ENCODE measurements around the gene SDF2.
A peak's percentile ranks its signal among the peaks of the same experiment; 100 is the strongest.

SDF2 gene, protein sequence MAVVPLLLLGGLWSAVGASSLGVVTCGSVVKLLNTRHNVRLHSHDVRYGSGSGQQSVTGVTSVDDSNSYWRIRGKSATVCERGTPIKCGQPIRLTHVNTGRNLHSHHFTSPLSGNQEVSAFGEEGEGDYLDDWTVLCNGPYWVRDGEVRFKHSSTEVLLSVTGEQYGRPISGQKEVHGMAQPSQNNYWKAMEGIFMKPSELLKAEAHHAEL

DNA sequence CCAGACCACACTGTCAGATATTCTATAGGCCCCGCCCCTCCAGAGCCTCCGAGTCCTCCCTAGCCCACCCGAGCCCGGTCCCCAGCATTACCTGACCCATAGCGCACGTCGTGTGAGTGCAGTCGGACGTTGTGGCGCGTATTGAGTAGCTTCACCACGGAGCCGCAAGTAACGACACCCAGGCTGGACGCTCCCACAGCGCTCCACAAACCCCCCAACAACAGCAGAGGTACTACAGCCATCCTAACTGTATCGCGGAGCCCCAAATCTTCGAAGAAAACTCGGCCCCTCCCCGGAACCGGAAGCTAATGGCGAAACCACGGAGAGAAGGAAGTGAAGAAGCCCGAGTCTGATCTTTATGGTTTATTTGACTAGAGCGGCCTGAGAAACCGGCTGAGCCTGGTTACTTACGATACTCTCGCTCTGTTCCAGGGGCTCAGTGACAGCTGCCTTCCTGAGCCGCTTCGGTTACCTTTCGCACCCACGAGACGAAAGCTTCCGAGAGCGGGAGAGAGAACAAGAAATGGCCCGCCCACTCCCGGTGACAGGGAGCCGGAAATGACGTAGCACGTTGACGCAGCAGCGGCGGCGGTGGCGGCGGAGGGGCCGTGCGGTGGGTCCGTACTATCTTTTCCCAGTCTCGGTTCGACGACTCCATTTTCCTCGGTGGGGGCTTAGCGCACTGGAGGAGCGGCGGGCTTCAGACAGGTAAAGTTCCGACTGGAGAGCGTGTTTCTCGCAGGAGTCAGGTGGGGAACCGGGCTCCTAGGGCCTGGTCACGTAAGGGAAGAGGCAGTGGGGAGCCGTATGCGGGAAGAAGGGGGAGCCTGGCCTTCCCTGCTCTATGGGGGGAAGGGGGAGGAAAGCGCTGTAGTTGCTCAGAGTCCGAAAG, at the start of gene SDF2, which contains the start of gene SUPT6H:
Gene SDF2, minus strand, starts transcription at position 272 of the 892 bp plus-strand sequence. Its CDS starts 30 bp downstream, at position 242.
Gene SUPT6H, plus strand, starts transcription at position 571 of the 892 bp plus-strand sequence. CDS start 11,197 bp downstream, outside the sequence.
- DNase-seq (ENCODE audit: low spot score): peak; percentile 89

DNA sequence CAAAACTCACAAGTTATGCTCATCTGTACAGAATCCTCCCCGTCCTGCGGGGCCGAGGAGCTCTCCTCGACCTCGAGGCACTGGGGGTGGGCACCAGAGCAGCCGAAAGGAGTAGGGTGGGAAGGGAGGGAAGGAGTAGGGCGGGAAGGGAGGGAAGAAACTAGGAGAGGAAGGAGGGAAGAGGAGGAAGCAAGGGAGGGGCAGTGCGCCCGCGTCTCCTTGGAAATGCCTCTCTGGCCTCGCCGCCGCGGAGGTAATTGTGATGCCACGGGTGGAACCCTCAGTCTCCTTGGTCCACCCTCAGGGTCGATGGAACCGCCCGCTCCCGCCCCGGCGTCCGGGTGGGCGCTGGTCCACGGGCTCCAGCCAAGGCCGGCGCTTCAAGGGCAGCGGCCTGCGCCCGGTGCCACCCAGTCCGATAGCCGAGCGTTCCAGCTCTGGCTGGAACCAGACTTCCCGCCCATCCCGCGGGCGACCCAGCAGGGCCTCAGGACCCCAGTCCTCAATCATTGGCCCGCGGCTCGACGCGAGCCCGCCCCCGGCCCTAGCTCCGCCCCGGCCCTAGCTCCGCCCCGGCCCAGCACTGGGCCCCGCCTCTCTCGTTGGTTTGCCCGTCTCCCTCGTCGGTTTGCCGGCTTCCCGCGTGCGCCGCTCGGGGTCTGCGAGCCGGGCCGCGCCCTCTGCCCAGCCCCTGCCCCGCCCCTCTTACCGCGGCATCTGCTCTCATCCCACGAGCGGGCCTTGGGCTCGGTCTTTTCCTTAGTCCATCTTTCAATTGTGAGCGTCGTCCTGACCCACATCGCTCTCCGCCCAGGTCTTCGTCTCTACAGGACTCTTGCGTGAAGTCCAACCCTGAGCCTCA, 49.4 kb upstream of the SDF2 start:
- peak; percentile 90 for DNase-seq (ENCODE audit: low spot score)

DNA sequence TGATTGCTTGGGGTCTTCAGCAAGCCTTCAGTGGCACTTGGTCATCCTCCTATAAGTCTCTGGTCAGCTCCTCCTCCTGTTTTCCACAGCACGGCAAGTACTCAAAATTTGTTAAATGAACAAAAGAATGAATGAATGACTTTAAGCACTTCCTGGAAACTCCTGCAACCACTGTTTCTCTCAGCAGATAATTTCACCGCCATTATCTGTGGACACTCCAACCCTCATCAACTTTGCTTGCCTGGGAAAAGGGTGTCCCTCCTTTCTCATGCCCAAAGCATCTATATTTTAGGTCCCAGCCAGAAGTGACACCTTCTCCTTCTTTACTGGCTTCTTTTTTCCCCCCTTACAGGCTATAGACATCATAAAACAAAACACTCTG, 45.6 kb upstream of the SDF2 start:
- no peak for DNase-seq (ENCODE audit: low spot score)

DNA sequence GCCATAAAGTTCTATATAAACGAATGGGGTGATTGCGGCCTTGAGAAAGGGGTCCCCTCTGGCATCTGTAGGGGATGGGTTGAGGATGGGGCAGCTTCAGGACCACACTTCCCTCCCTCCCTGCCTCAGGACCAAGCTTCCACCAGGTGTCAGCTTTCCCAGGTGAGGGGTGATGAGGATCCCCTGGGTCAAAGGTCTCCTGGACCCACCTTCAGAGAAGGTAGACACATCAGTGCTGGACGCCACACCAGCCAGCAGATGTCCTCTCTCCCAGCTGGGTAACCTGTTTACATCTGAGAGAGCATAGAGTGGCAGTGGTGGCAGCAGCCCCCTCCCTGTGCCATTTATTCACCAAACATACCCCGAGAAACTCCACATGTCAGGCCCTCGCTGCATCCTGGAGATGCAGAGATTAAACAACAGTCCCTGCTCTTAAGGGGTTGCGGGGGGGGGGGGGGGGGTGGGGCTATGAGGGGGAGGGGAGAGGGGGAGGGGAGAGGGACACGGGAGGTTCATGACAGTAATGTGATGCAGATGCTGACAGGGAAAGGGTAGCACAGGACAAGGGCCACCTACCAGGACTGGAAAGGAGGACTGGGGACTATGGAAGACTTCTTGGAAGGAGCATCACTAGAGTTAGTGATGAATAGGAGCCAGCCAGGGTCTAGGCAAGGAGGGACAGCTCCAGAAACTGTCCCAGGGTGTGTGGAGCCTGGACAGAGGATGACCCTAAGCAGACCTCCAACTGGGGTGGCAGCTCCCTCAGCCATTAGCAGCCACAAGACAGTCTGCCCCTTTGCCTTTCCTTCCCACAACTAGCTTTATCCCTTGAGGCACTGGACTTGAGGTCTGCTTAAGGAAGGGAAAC, 45.0 kb upstream of the SDF2 start:
- DNase-seq (ENCODE audit: low spot score): no peak

DNA sequence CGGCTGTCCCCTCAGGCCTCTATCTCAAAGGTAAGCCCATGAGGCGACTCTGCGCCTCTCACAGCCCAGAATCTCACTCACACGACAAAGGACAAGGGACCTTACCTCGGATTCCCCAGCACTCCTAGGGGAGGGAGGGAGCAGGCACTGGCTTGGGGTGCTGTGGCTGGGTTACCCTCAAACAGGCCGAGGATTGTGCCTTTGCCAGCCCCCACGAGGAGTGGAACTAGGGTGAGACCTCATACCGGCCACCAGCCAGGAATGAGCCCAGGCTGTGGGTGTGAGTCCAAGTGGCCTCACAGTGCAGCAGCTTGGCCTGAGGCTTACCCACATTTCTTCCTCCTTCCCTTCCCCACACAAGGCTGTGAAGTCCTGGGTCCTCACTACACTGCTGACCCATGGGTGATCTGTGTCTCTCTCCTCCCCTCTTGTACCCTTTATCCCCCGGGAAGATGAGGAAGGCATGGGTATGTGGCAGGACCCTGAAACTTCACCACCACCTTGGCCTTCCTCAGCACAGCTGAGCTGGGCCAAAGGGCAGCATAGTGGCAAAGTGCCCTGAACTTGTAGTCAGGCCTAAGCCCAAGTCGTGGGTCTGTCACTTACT, 44.1 kb upstream of the SDF2 start:
- DNase-seq (ENCODE audit: low spot score): no peak

DNA sequence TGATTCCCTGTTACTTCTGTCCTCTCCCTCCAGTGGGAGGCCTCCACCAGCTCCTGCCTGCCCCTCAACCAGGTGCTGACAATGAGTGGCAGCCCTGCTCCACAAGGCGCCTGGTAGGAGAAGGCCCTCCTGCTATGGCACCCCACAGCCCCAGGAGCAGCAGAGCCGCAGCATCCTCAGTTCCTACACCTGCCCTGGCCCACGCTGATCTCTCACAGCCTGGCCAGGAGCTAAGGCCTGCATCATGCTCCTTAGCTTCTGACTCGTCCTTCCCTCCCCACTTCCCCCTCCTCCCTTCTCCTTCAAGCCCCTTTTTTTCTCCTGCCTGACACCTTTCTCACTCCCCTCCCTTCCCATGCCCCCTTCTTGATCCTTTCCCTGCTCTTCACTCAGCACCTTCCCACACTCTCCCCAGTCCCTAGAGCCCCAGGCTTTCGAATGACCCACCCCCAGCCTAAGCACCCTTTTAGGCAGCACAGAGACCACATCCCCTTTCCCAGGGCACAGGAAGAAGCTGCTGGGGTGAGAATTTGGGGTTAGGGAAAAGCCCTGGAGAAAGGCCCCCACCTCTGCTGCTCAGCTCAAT, 43.5 kb upstream of the SDF2 start:
- DNase-seq (ENCODE audit: low spot score): no peak

DNA sequence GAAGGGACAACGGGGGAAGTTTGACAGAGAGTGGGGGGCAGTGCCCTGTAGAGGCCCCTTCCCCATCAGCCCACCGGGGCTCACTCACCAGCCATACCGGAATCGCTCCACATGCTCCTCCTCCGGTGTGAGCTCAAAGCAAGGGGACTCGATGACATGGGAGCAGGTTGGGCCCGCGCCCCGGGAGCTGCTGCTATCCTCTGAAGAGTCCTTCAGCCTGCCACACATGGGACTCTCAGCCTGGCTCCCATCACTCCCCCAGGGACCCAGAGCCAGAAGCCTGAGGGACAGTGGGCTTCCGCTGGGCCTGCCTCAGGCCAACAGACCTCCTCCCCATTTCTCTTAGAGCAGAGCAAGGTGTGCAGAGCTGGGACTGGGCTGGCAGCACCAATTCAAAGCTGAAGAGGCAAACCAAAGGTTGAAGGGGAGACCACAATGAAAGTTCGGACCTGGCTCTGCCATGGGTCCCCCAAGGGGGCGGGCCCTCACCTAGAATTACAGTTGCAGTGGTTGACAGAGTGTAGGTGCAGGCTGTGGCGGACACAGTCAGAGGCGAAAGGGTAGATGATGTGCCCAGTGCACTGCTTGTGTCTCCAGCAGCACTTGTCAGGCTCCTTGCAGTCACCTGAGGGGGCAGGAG, 42.6 kb upstream of the SDF2 start:
- no peak for DNase-seq (ENCODE audit: low spot score)

DNA sequence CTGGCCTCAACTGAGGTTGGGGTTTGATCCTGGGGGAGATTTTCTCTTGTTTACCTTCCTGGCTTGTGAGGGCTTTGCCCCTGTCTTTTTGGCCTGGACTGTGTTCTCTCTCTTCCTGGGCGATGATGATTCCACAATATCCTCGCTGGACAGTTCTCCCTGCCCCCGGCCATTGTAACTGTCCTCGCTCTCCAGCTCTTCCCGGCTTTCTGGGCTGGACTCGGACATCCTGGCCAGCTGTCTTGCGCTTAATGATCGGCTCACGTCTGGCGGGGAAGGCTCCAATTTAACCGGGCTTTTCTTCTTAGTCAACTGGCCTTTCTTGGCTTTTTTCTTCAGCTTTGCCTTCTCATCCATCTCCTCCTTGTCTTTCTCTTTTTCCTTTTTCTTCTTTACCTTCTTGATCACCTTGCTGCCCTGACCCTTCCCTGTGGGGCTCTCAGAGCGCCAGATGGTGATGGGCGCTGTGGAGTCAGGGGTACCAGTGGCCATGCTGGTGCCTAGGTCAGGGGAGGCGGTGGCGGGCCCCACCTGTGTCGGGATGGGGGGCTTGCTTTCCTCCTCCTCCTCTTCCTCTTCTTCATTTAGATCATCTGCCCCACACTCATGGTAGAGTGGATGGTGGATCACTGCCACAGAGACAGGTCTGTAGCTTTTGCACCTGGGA, 42.0 kb upstream of the SDF2 start:
- DNase-seq (ENCODE audit: low spot score): no peak

DNA sequence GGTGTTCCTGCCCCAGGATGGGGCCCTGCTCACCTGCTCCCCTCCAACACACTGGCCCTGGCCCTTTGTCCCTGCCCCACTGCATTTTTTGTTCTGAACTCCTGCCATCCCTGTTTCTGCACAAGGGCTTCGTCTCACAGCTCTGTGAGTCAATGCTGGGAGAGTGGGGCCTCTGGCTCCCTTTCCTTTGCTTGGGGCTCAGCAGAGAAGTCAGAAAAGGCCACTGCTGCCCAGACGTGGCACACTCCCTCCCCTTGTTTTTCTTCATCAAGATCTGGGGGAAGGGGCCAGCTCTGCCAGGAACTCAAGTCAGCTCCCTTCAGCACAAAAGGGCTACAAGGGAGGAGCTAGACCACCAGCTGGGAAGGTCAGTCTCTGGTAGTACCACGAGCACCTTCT, 41.0 kb upstream of the SDF2 start:
- no peak for DNase-seq (ENCODE audit: low spot score)

DNA sequence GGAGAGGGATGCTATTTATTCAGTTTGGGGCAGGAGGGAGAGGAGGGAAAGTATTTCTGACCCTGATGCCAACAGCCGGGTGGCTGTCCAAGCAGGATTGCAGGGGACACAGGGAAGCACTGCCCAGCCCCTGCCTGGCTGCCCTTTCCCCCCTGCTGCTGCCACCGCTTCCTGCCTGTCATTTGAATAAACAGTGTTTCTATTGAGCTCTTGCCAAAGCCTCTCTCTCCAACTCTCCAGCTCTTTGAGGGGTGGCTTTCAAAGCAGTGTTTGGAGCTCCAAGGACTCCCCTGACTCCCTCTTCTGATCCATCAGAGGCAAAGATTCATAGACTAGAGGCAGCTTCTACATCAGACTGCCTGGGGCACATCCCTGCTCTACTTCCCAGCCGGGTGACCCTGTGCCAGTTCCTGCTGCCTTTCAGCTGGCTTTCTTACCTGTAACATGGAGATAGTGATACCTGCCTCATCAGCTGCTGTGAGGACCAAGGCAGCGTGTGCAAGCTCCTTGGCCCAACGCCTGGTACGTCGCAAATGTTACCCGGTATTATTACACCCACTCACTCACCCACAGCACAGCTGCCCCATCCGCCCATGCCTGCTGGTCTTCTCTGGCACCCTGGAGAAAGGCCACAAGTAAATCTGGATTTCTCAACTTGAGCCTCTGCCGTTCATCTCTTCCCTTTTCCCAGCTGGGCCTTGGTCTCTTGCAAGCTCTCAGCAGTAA, 40.5 kb upstream of the SDF2 start:
- DNase-seq (ENCODE audit: low spot score): no peak

DNA sequence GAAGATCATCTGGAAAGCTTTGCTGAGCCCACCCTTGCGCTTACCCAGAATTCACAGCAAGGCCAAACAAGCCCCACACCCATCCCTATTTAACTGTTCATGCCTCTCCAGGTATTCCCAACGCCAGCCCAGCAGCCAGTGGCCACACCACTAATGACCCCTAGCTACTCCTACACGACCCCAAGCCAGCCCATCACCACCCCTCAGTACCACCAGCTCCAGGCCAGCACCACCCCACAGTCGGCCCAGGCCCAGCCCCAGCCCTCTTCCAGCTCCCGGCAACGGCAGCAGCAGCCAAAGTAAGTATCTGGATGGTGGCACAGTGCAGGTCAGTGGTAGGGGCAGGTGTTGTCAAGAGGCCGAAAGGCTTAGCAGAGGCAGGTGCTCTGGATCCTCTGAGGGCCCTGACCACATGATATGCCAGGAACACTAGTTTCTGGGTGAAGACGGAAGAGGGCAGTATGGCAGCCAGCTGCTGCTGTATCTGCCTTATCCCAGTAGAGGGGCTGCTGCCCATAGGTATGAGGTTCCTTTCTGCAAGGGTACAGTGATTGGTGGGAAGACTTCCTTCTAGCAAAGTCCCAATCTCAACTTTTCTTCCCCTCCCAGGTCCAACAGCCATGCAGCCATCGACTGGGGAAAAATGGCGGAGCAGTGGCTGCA, 39.3 kb upstream of the SDF2 start:
- no peak for DNase-seq (ENCODE audit: low spot score)

DNA sequence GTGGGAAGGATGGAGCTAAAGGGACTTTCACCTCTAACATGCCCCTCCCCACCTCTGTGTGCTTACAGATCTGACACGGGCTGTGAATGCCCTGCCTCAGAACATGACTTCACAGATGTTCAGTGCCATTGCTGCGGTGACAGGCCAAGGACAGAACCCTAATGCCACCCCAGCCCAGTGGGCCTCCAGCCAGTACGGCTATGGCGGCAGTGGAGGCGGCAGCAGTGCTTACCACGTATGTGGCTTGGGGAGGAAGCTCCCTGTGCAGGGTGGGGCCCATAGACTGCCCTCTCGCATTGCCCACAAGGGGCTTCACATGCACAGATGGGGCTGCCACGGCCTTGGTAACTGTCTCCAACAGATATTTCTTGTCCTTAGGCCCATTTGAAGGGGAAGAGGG, 38.6 kb upstream of the SDF2 start:
- DNase-seq (ENCODE audit: low spot score): no peak

DNA sequence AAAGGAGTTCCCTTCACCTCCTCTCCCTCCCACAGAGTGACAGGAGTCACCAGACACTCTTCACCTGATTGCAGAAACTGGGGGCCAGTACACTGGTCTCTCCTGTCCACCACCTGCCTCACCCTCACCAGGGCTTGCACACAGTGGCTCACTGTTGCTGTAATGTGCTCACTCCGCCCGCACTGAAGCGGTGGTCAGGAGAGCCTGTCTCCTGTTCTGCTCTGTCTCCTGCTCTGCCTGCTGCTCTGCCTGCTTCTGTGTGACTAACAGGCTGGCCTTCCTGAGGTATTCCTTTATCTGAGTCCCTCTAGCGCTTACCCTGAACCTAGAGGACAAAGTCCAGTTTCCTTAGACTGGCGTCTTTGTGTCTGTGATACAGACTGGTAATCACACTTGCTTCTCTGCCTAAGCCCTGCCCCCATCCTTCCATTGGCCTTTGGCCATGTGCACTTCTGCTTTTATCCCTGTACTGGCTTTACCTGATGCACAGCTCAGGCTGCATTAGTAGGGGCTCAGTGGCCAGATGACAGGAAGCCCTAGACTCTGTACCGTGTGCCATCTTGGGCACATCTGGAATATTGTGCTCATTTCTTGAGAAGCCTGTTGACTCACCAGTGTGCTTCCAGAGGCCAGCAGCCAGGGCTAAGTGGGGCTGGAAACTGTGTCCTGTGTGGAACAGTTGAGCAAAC, 36.7 kb upstream of the SDF2 start:
- peak; percentile 42 for DNase-seq (ENCODE audit: low spot score)

DNA sequence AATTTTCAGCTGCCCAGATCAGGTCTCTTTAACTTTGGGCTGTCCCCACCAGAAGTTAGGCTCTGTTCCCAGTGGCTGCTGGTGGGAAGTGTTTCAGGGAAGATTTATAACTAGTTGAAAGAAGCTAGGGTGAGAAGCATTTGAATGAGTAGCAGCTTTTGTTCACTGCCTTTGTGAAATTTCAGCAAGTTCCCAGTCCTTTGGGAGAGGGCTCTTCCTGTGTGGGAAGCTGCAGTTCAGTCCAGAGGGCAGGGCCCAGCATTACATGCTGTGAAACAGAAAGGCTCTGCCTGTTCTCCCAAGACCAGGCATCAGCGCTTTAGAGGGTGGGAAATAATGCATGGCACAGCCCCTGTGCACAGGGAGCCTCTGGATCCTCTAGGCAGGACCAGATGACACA, 32.2 kb upstream of the SDF2 start:
- DNase-seq (ENCODE audit: low spot score): no peak

DNA sequence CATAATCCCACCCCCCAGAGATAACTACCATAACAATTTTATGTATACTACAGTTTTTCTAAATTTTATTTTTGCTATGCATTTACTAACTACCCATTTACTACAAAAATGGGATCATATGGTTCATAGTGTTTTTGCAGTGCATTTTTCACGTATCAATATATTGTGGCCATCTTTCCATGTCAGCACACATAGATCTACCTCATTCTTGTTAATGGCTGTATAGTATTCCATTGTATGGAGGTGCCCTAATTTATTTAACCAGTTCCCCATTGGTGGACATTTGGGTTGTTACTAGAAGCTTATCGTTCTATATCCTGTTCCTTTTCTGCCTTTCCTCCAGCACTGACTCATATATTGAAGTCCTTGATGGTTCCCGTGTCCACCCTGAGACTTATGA, 27.3 kb upstream of the SDF2 start:
- no peak for DNase-seq (ENCODE audit: low spot score)

DNA sequence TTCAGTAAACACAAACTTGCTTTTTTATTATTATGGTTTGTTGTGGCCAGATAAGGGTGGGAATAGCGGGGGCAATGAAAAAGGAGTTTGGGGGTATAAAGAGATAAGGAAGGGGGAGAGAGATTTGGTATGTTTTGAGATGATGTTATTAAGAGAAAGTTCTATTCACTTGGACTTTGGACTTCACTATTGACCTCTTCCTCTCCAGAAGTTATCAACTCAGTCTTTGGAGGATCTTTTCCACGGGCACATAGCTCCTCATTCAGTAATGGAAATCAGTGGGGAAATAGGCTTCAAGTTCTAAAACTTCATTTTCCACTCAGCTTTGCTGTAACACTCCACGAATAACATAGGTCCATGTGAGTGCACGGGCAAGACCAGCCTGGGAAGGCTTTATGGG, 26.8 kb upstream of the SDF2 start:
- no peak for DNase-seq (ENCODE audit: low spot score)

DNA sequence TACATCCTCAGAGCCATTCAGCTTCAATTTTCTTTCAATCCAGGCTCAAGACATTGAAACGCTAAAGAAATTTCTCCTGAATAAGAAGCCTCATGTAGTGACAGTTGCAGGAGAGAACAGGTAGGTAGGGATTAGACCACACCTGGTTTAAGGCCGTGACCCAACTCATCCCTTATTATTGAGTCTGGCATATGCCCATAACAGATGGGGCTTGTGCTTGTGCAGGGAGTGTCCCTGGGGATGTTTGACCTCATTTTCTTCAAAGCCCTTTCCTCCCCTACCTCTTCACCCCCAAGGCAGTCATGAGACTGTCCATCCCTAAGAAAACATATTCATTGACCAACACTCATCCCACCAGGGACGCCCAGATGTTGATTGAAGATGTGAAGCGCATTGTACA, 24.6 kb upstream of the SDF2 start:
- DNase-seq (ENCODE audit: low spot score): no peak

DNA sequence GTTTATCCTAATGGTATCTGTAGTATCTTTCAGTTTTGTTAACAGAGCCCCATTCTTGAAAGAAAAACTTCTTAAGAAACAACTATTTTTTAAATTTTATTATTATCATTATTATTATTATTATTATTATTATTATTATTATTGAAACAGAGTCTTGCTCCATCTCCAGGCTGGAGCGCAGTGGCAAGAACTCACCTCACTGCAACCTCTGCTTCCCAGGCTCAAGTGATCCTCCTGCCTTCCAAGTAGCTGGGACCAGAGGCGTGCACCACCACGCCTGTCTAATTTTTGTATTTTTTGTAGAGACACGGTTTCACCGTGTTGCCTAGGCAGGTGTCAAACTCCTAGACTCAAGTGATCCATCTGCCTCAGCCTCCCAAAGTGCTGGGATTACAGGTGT, 23.7 kb upstream of the SDF2 start:
- DNase-seq (ENCODE audit: low spot score): no peak
